GM12872 (cell line): Measurements from ENCODE around the gene TCEAL9.

Source experiments
- TF ChIP-seq, protein P1 (sequence below): IDR thresholded peaks from 3 replicates; pipeline ENCODE4 v1.5.1; 2011; ENCODE audit warnings: low read depth, mild to moderate bottlenecking, low read length, moderate library complexity; ENCODE audit not compliant: insufficient read depth

TCEAL9 gene

GRCh38 chrX:103360916-103361315 lies 4.6 kb downstream of the TCEAL9 start:
- TF ChIP-seq, protein P1, sequence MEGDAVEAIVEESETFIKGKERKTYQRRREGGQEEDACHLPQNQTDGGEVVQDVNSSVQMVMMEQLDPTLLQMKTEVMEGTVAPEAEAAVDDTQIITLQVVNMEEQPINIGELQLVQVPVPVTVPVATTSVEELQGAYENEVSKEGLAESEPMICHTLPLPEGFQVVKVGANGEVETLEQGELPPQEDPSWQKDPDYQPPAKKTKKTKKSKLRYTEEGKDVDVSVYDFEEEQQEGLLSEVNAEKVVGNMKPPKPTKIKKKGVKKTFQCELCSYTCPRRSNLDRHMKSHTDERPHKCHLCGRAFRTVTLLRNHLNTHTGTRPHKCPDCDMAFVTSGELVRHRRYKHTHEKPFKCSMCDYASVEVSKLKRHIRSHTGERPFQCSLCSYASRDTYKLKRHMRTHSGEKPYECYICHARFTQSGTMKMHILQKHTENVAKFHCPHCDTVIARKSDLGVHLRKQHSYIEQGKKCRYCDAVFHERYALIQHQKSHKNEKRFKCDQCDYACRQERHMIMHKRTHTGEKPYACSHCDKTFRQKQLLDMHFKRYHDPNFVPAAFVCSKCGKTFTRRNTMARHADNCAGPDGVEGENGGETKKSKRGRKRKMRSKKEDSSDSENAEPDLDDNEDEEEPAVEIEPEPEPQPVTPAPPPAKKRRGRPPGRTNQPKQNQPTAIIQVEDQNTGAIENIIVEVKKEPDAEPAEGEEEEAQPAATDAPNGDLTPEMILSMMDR, result no peak

DNA sequence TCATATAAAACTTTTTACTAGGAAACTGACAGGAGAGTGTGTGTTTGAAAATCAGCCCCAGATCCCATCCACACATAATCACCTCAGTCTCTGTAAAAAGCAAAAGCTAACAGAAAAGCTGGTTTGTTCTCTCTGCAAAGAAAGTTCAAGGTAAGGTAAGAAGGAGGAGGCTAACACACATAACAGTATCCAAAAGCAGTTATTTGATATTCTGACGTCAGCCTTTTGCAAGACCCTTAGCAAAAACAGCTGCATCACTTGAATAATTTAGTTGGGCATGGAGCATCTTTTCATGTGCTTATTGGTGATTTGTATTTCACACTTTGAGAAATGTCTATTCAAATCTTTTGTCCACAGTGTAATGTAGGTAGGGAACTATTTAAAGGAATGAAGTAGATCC lies 5.5 kb downstream of the TCEAL9 start:
- TF ChIP-seq, protein P1, result no peak

- TF ChIP-seq, protein P1, result no peak
Measured at GRCh38 chrX:103362474-103362873, 6.2 kb downstream of the TCEAL9 start.

DNA sequence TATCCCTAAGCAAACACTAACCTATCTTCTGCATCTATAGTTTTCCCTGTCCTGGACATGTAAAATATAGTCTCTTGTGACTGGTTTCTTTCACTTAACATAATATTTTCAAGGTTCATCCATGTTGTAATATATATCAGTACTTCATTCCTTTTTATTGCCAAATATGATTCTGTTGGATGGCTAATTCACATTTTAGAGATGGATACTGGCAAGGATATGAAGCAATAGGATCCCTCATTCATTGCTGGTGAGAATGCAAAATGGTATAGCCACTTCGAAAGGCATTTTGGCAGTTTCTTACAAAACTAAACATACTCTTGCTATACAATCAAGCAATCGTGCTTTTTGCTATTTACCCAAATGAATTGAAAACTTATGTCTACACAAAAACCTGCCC lies 6.7 kb downstream of the TCEAL9 start:
- TF ChIP-seq, protein P1, result no peak

DNA sequence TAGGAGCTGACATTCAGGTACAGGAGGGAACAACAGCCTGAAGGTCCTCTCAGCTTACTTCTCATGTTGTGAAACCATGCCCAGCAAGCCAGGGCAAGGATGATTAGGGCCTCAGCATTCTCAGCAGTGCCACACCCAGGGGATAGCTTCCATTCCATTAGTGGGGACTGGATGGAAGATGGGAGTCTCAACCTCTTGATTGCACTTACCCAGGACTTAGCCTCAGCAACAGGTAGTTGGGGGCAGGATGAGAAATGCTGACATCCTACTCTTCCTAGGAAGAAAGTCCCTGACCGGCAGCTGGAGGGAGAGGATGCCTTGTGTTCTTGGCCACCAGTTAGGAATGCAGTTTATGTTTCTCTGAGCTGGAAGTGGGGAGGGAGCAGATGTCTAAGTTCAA lies 11.2 kb downstream of the TCEAL9 start:
- TF ChIP-seq, protein P1, result no peak

- TF ChIP-seq, protein P1, result no peak
Measured at GRCh38 chrX:103369479-103369878, 13.2 kb downstream of the TCEAL9 start.

DNA sequence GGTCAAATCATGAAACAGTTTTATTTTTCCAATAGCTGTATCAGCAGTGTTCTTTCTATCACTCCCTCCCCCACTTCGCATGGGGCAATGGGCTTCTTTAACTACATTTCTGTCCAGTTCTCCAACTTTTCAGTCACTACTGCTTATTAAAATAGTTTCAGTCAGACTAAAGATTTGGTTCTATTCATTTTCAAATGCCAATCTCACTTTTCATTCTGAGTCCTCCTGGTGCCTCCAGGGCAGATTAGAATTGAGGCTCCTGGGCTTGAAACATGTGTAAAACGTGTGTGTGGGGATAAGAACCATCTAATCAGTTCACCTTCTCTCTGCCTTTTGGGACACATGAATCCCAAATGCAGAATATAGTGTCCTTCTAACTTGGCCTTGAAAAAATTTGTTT lies 16.6 kb downstream of the TCEAL9 start:
- TF ChIP-seq, protein P1, result no peak

GRCh38 chrX:103373581-103373980 lies 17.3 kb downstream of the TCEAL9 start:
- TF ChIP-seq, protein P1, result no peak
